GM10248 (cell line): ENCODE measurements around the gene SART1.

ENCODE experiments used
- CTCF ChIA-PET: fragments of 300-600 bp; sonication (Branson Sonifier 250); formaldehyde crosslinking; extraction: SDS; loops from one replicate; lab custom pipeline; 2021; ENCODE audit warnings: antibody characterized with exemption; lab: Yijun Ruan, JAX
- POLR2A ChIA-PET: fragments of 350-650 bp; sonication (Branson Sonifier 250); formaldehyde crosslinking; extraction: SDS; loops from one replicate; lab custom pipeline; 2020; ENCODE audit warnings: antibody characterized with exemption; lab: Yijun Ruan, JAX
- DNase-seq: peaks from one replicate; pipeline ENCODE4 v3.0.0; 2012; ENCODE audit errors: extremely low spot score
- TF ChIP-seq, protein P1 (sequence below): IDR thresholded peaks from 2 replicates; pipeline ENCODE4 v1.5.1; 2012; ENCODE audit warnings: mild to moderate bottlenecking, low read depth; ENCODE audit errors: extremely low read depth, missing control alignments, control extremely low read depth

SART1 gene

DNA sequence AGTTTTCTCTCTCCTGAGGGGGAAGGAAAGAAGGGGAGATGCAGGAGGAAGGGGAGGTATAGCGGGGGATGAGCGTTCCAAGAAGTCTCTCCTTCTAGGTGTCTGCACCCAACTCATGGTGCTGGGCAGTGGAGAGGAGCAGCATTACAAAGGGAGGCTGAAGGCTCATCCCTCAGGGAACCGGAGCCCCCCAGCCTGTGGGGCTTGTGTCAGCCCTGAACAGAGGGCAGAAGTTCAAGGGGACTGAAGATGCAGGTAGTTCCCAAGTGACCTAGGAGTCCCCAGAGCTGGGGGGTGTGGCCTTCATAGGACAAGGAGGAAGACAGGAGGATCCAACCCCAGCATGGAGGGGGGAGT lies 44.5 kb upstream of the SART1 start:
- CTCF ChIA-PET, result interaction anchor here (0.9 to 1.6 kb wide), 3 partner anchors 11 to 128 kb away, joined by 3 to 5 read pairs (median 4); no protein-coding TSS in a partner anchor
- TF ChIP-seq, protein P1, sequence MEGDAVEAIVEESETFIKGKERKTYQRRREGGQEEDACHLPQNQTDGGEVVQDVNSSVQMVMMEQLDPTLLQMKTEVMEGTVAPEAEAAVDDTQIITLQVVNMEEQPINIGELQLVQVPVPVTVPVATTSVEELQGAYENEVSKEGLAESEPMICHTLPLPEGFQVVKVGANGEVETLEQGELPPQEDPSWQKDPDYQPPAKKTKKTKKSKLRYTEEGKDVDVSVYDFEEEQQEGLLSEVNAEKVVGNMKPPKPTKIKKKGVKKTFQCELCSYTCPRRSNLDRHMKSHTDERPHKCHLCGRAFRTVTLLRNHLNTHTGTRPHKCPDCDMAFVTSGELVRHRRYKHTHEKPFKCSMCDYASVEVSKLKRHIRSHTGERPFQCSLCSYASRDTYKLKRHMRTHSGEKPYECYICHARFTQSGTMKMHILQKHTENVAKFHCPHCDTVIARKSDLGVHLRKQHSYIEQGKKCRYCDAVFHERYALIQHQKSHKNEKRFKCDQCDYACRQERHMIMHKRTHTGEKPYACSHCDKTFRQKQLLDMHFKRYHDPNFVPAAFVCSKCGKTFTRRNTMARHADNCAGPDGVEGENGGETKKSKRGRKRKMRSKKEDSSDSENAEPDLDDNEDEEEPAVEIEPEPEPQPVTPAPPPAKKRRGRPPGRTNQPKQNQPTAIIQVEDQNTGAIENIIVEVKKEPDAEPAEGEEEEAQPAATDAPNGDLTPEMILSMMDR, result no peak
- POLR2A ChIA-PET, result interaction anchor here (0.6 kb wide), 2 partner anchors 54 to 1156 kb away, joined by 3 to 7 read pairs; no protein-coding TSS in a partner anchor
- DNase-seq, result no peak

GRCh38 chr11:65917434-65918210 lies 43.9 kb upstream of the SART1 start:
- ChIA-PET CTCF (interaction anchor here (0.9 to 1.9 kb wide), 6 partner anchors 11 to 127 kb away, joined by 3 to 9 read pairs (median 4); partner anchors contain the start of genes CCDC85B and FIBP), POLR2A (interaction anchor here (0.6 kb wide), 2 partner anchors 53 to 1157 kb away, joined by 3 to 7 read pairs; no protein-coding TSS in a partner anchor)
- DNase-seq, result no peak
- TF ChIP-seq, protein P1, result no peak

- TF ChIP-seq, protein P1, result peak; percentile 6
- DNase-seq, result no peak
- ChIA-PET POLR2A (no interaction called here), CTCF (interaction anchor here (1.0 to 1.9 kb wide), 5 partner anchors 12 to 126 kb away, joined by 3 to 9 read pairs (median 5); partner anchors contain the start of genes CCDC85B and FIBP)
Measured at GRCh38 chr11:65918211-65919140, 43.1 kb upstream of the SART1 start, which contains the start of gene C11orf68. Gene C11orf68, minus strand, starts transcription at chr11:65919062. Its CDS starts 31 bp downstream, at chr11:65919031.

DNA sequence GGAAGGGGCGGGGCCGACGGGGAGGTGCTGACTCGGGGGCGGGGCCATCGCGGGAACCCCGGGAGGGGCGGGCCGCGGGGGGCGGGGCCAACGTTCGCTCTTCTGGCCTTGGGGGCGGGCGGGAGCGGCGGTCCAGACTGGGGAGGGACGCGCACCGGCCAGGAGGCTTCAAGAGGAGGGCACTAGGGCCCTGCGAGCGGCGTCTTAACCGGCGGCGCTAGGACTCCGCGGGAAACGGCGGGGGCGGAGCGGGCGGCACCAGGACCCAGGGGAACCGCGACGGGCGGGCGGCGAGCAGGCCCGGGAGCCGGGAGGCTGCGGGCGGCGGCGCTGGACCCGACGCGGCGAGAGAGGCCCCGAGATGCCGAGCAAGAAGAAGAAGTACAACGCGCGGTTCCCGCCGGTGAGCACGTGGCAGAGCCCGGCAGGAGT lies 42.4 kb upstream of the SART1 start, which contains the start of gene DRAP1:
Gene DRAP1, plus strand, starts transcription at position 286 of the 432 bp plus-strand sequence. Its CDS starts 76 bp downstream, at position 362.
- TF ChIP-seq, protein P1, result no peak
- CTCF ChIA-PET, result interaction anchor here (1.1 to 1.9 kb wide), 3 partner anchors 28 to 31 kb away, joined by 3 to 9 read pairs (median 3); partner anchors contain the start of genes CCDC85B and FIBP
- POLR2A ChIA-PET, result no interaction called here
- DNase-seq, result peak; percentile 100

DNA sequence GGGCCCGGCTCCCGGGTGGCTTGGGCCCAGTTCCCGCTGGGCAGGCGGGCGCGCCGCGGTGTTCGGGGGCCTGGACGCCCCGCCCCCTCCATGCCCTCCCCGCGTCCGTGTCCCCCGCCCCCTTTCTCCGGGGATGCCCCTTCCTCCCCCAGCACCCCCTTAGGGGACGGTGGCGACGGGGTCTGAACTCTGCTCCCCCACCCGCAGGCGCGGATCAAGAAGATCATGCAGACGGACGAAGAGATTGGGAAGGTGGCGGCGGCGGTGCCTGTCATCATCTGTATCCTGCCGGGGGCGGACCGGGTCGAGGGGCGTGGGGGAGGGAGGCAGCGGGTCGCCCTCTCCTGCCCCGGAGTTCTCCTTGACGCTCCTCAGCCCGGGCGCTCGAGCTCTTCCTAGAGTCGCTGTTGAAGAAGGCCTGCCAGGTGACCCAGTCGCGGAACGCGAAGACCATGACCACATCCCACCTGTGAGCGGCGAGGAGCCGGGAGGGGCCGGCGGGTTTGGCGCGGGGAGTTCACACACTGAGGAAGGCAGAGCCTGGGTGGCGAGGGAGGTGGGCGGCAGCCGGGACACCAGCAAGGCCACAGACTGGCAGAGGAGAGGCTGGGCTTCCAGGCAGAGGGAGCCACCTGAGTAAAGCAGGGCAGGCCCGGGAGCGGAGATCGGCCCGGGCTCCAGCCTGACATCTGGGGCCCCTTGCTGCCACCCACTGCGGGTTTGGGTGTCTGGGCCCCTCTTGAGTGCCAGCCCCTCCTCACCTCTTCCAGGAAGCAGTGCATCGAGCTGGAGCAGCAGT lies 41.8 kb upstream of the SART1 start:
- ChIA-PET CTCF (interaction anchor here (0.6 to 1.4 kb wide), 2 partner anchors 32 to 103 kb away, joined by 3 read pairs; partner anchors contain the start of gene FIBP), POLR2A (no interaction called here)
- peak; percentile 74 for DNase-seq
- TF ChIP-seq, protein P1, result no peak
